ENCODE measurements around the gene TRIM26.

- TF ChIP-seq CTCF (IDR thresholded peaks at IDR 0.05 in 4 of 5, conservative IDR thresholded peaks at IDR 0.05 in 1 of 5) (no peak), POLR2A (IDR thresholded peaks at IDR 0.05) (no peak)
Measured at GRCh38 chr6:30198166-30199084, 14.8 kb downstream of the TRIM26 start.

All from gastrocnemius medialis (tissue), 4 donors.